GM21529 (cell line): ENCODE data around the gene LRP1.
"Not testable (repeated sequence)": the region's sequence is repeated elsewhere in the genome, so short reads cannot be mapped to it uniquely, and the experiment has no call there.

ENCODE experiments used
- ATAC-seq: cut with Tn5 transposase; IDR thresholded peaks from one replicate; pipeline ENCODE4 v1.9.1; 2021; ENCODE audit not compliant: unreplicated experiment

Gene LRP1

GRCh38 chr12:57110104-57111030, 17.9 kb upstream of the LRP1 start:
- ATAC-seq, result peak; percentile 45

- peak; percentile 59 for ATAC-seq
Measured at GRCh38 chr12:57111031-57111734, 17.1 kb upstream of the LRP1 start, which contains the start of gene STAT6. TSS of gene STAT6 (minus strand) at chr12:57111362. CDS start at chr12:57108278, 3,084 bp downstream.

GRCh38 chr12:57112492-57113294, 15.6 kb upstream of the LRP1 start:
- peak; percentile 48 for ATAC-seq

- no peak for ATAC-seq
Measured at GRCh38 chr12:57116580-57117281, 11.6 kb upstream of the LRP1 start.

GRCh38 chr12:57118711-57119271, 9.5 kb upstream of the LRP1 start:
- no peak for ATAC-seq

- no peak for ATAC-seq
Measured at GRCh38 chr12:57119294-57120085, 8.8 kb upstream of the LRP1 start.

- not testable (repeated sequence) for ATAC-seq
Measured at GRCh38 chr12:57120718-57121117, 7.6 kb upstream of the LRP1 start.

GRCh38 chr12:57123813-57124212, 4.5 kb upstream of the LRP1 start:
- no peak for ATAC-seq

- no peak for ATAC-seq
Measured at GRCh38 chr12:57124261-57124877, 3.9 kb upstream of the LRP1 start.

- ATAC-seq, result no peak
Measured at GRCh38 chr12:57126061-57126460, 2.2 kb upstream of the LRP1 start.

- no peak for ATAC-seq
Measured at GRCh38 chr12:57126561-57126960, 1.7 kb upstream of the LRP1 start.

GRCh38 chr12:57127101-57127725, 1.1 kb upstream of the LRP1 start:
- no peak for ATAC-seq

- no peak for ATAC-seq
Measured at GRCh38 chr12:57128519-57129247, 400 bp downstream of the LRP1 start.

GRCh38 chr12:57129321-57129842, 1.1 kb downstream of the LRP1 start:
- ATAC-seq, result no peak

GRCh38 chr12:57129889-57130288, 1.6 kb downstream of the LRP1 start:
- ATAC-seq, result no peak

- no peak for ATAC-seq
Measured at GRCh38 chr12:57130941-57131340, 2.7 kb downstream of the LRP1 start.

- ATAC-seq, result no peak
Measured at GRCh38 chr12:57131896-57132744, 3.8 kb downstream of the LRP1 start.
